Choroid plexus epithelial cell (primary cell): Measurements from ENCODE around the gene HOXB4.

Experiments
- DNase-seq: peaks from one replicate; pipeline ENCODE4 v3.0.0-alpha.2; 2010; ENCODE audit warnings: low read depth
- H3K4me3 ChIP-seq: 2 replicates; pipeline ENCODE4 v1.5.1; 2011; ENCODE audit warnings: low read depth, mild to moderate bottlenecking, control low read depth, low read length, moderate library complexity
- CTCF ChIP-seq: conservative IDR thresholded peaks from 2 replicates; pipeline ENCODE4 v1.5.1; 2011; ENCODE audit warnings: low read depth, mild to moderate bottlenecking, control low read depth, inconsistent platforms, low read length, moderate library complexity

HOXB4 gene

GRCh38 chr17:48584223-48584741 is 6.1 kb upstream of the HOXB4 start:
- TF ChIP-seq CTCF, result no peak
- no peak overlapping the region for H3K4me3 ChIP-seq
- no peak for DNase-seq

- TF ChIP-seq CTCF, result no peak
Observed at GRCh38 chr17:48583708-48584222, 5.6 kb upstream of the HOXB4 start.

GRCh38 chr17:48582750-48583069 is 4.6 kb upstream of the HOXB4 start:
- H3K4me3 ChIP-seq, result no peak overlapping the region

More at GRCh38 chr17:48583708-48584222, 5.6 kb upstream of the HOXB4 start:
- no peak for DNase-seq
- no peak overlapping the region for H3K4me3 ChIP-seq

GRCh38 chr17:48579760-48580554 is 1.8 kb upstream of the HOXB4 start:
- no peak for DNase-seq
- no peak for TF ChIP-seq CTCF
- no peak overlapping the region for H3K4me3 ChIP-seq

More at GRCh38 chr17:48582750-48583069, 4.6 kb upstream of the HOXB4 start:
- DNase-seq, result no peak
- TF ChIP-seq CTCF, result no peak

GRCh38 chr17:48579471-48579759 is 1.3 kb upstream of the HOXB4 start:
- TF ChIP-seq CTCF, result no peak
- no peak overlapping the region for H3K4me3 ChIP-seq
- no peak for DNase-seq

GRCh38 chr17:48578616-48579470 is 693 bp upstream of the HOXB4 start:
- TF ChIP-seq CTCF, result no peak
- no peak overlapping the region for H3K4me3 ChIP-seq
- no peak for DNase-seq
